Loucy (cell line): ENCODE measurements around the gene FBN1.

ENCODE experiments used
- H2AFZ ChIP-seq: fragments of 200-600 bp; sonication (generic); 2 replicates; pipeline ENCODE4 v1.6.0; 2016; ENCODE audit warnings: antibody characterized with exemption, mild to moderate bottlenecking, low read length, moderate library complexity
- H3F3A ChIP-seq: fragments of 200-600 bp; 2 replicates; pipeline ENCODE4 v1.6.0; 2016; ENCODE audit warnings: antibody characterized with exemption, low read depth, mild to moderate bottlenecking
- H3K27me3 ChIP-seq: fragments of 200-600 bp; sonication (generic); 2 replicates; pipeline ENCODE4 v1.6.1; 2014; ENCODE audit warnings: low read length, mild to moderate bottlenecking; ENCODE audit not compliant: insufficient read depth, poor library complexity, severe bottlenecking
- H3K36me3 ChIP-seq: fragments of 200-600 bp; sonication (generic); 2 replicates; pipeline ENCODE4 v1.6.1; 2016; ENCODE audit warnings: low read length; ENCODE audit not compliant: insufficient read depth
- H3K4me1 ChIP-seq: fragments of 200-600 bp; sonication (generic); 2 replicates; pipeline ENCODE4 v1.5.1; 2014; ENCODE audit warnings: low read length, mild to moderate bottlenecking; ENCODE audit not compliant: insufficient read depth, poor library complexity, severe bottlenecking
- H3K4me2 ChIP-seq: fragments of 200-600 bp; sonication (generic); 2 replicates; pipeline ENCODE4 v1.6.0; 2014; ENCODE audit warnings: antibody characterized with exemption, low read length, low read depth, mild to moderate bottlenecking; ENCODE audit not compliant: poor library complexity, severe bottlenecking
- H3K4me3 ChIP-seq: fragments of 200-600 bp; sonication (generic); 2 replicates; pipeline ENCODE4 v1.5.1; 2014; ENCODE audit warnings: low read length, mild to moderate bottlenecking, mixed read lengths; ENCODE audit not compliant: poor library complexity, severe bottlenecking
- H3K79me2 ChIP-seq: fragments of 200-600 bp; sonication (generic); 2 replicates; pipeline ENCODE4 v1.6.1; 2014; ENCODE audit warnings: low read length; ENCODE audit not compliant: insufficient read depth
- H3K9ac ChIP-seq: fragments of 200-600 bp; sonication (generic); 2 replicates; pipeline ENCODE4 v1.6.0; 2014; ENCODE audit warnings: mild to moderate bottlenecking, low read depth, low read length, moderate library complexity; ENCODE audit not compliant: poor library complexity, severe bottlenecking
- H3K9me2 ChIP-seq: fragments of 200-600 bp; sonication (generic); replicated peaks from 2 replicates; pipeline ENCODE4 v1.6.1; 2016; ENCODE audit warnings: low read depth, low read length, mixed read lengths
- H3K9me3 ChIP-seq: fragments of 200-600 bp; sonication (generic); 2 replicates; pipeline ENCODE4 v1.6.1; 2014; ENCODE audit warnings: mild to moderate bottlenecking, antibody characterized with exemption, low read length, low read depth; ENCODE audit not compliant: insufficient read depth
- H4K20me1 ChIP-seq: fragments of 200-600 bp; sonication (generic); 2 replicates; pipeline ENCODE4 v1.6.0; 2014; ENCODE audit warnings: antibody characterized with exemption, low read length, mild to moderate bottlenecking; ENCODE audit not compliant: insufficient read depth, poor library complexity, severe bottlenecking
- CTCF ChIP-seq: fragments of 200-600 bp; sonication (generic); conservative IDR thresholded peaks from 2 replicates; pipeline ENCODE4 v1.5.1; 2014; ENCODE audit warnings: mild to moderate bottlenecking, antibody characterized with exemption, low read length
- EZH2phosphoT487 ChIP-seq: fragments of 200-600 bp; IDR thresholded peaks from 2 replicates; pipeline ENCODE4 v1.6.1; 2018; ENCODE audit warnings: antibody characterized with exemption, mild to moderate bottlenecking, moderate library complexity, borderline replicate concordance

FBN1 gene

DNA sequence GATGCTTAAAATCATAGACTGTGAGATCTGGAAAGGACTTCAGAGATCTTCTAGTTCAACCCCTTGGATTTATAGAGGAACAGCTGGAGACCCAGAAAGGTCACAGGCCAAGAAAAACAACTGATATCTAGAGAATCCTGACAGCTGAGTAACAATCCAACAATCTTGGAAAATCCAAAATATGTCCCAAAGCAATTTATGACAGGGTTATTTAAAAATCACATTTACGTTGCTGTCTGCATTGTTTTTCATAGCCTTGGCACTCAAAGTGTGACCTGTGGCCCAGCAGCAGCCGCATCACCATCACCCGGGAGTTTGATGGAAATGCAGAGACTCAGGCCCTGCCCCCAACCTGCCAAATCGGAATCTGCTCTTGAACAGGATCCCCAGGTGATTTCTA is 78.8 kb downstream of the FBN1 start:
- no peak for TF ChIP-seq CTCF
- TF ChIP-seq EZH2phosphoT487, result no peak
- no peaks in the 10 kb centered on the region for H3K9me3 ChIP-seq
- no peak overlapping the region for H3K4me2 ChIP-seq
- H3K36me3 ChIP-seq, result no peaks in the 10 kb centered on the region
- no peak overlapping the region for H3K4me3 ChIP-seq
- H2AFZ ChIP-seq, result no peak overlapping the region
- H4K20me1 ChIP-seq, result no peaks in the 10 kb centered on the region
- no peaks in the 10 kb centered on the region for H3K9me2 ChIP-seq
- H3F3A ChIP-seq, result no peaks in the 10 kb centered on the region
- H3K9ac ChIP-seq, result no peak overlapping the region
- peaks cover 22% of the 10 kb centered on the region for H3K27me3 ChIP-seq
- H3K4me1 ChIP-seq, result peaks cover 3% of the 10 kb centered on the region
- H3K79me2 ChIP-seq, result no peaks in the 10 kb centered on the region

- no peaks in the 10 kb centered on the region for H4K20me1 ChIP-seq
- H3K79me2 ChIP-seq, result no peaks in the 10 kb centered on the region
- H2AFZ ChIP-seq, result no peak overlapping the region
- no peaks in the 10 kb centered on the region for H3F3A ChIP-seq
- H3K4me3 ChIP-seq, result no peak overlapping the region
- peaks cover 25% of the 10 kb centered on the region for H3K27me3 ChIP-seq
- H3K4me1 ChIP-seq, result peaks cover 3% of the 10 kb centered on the region
- H3K9ac ChIP-seq, result no peak overlapping the region
- H3K4me2 ChIP-seq, result no peak overlapping the region
- TF ChIP-seq CTCF, result no peak
- no peak for TF ChIP-seq EZH2phosphoT487
- no peaks in the 10 kb centered on the region for H3K36me3 ChIP-seq
- H3K9me3 ChIP-seq, result no peaks in the 10 kb centered on the region
- H3K9me2 ChIP-seq, result no peaks in the 10 kb centered on the region
Measured at GRCh38 chr15:48565560-48566482, 79.7 kb downstream of the FBN1 start.

DNA sequence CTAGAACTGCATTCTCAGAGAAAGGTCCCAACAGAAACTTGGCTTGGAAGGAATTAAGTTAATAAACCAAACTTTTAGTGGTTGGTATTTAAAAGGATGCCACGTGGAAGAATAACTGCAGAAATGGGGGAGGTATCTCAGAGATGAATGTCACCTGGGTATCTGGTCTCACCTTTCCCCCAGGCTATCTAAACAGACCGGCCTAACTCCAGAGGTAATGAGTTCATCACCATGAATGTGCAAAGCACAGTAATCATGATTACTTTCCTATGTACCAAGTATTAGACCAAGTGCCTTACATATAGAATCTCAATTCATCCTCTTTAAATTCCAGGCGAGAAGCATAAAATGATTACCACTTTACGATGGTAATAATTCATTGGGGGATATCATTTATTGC is 80.8 kb downstream of the FBN1 start:
- no peak overlapping the region for H3K4me3 ChIP-seq
- H3F3A ChIP-seq, result no peaks in the 10 kb centered on the region
- H4K20me1 ChIP-seq, result no peaks in the 10 kb centered on the region
- H3K9ac ChIP-seq, result no peak overlapping the region
- no peak overlapping the region for H3K4me2 ChIP-seq
- no peak overlapping the region for H2AFZ ChIP-seq
- H3K79me2 ChIP-seq, result no peaks in the 10 kb centered on the region
- TF ChIP-seq CTCF, result no peak
- no peak for TF ChIP-seq EZH2phosphoT487
- H3K27me3 ChIP-seq, result peaks cover 25% of the 10 kb centered on the region
- no peaks in the 10 kb centered on the region for H3K9me2 ChIP-seq
- peaks cover 3% of the 10 kb centered on the region for H3K4me1 ChIP-seq
- no peaks in the 10 kb centered on the region for H3K9me3 ChIP-seq
- no peaks in the 10 kb centered on the region for H3K36me3 ChIP-seq
